Chondrocyte (in vitro differentiated cells): ENCODE results near the gene OR4B1. TPM values are rescaled to one million over a fixed set of nuclear protein-coding genes. Genes with fewer than 3 reads are reported as not detected.

Source experiments
- DNase-seq: peaks from one replicate; pipeline ENCODE4 v3.0.0; 2021; ENCODE audit warnings: mixed read lengths, low spot score
- H3K27ac Mint-ChIP-seq: one replicate; pipeline ENCODE4 v1.8.0; 2021; ENCODE audit warnings: mild to moderate bottlenecking, moderate library complexity, mixed read lengths; ENCODE audit not compliant: unreplicated experiment
- H3K27me3 Mint-ChIP-seq: 2 replicates; pipeline ENCODE4 v1.8.0; 2021; ENCODE audit warnings: low read depth, mixed read lengths
- H3K36me3 Mint-ChIP-seq: 2 replicates; pipeline ENCODE4 v1.8.0; 2021; ENCODE audit warnings: low read depth, mixed read lengths
- H3K4me1 Mint-ChIP-seq: 2 replicates; pipeline ENCODE4 v1.8.0; 2021; ENCODE audit warnings: low read depth, mild to moderate bottlenecking, mixed read lengths
- H3K4me3 Mint-ChIP-seq: one replicate; pipeline ENCODE4 v1.8.0; 2021; ENCODE audit warnings: mild to moderate bottlenecking, moderate library complexity, mixed read lengths; ENCODE audit not compliant: unreplicated experiment
- H3K9me3 Mint-ChIP-seq: 2 replicates; pipeline ENCODE4 v1.8.0; 2021; ENCODE audit warnings: low read depth, mixed read lengths
- CTCF ChIP-seq: fragments of 200-600 bp; sonication (generic); IDR thresholded peaks from 2 replicates; pipeline ENCODE4 v1.5.0; 2021; ENCODE audit warnings: antibody characterized with exemption, mild to moderate bottlenecking, moderate library complexity
- long read RNA-seq: library from polyadenylated mRNA; stranded (forward); transcript quantifications from one replicate; pipeline ENCODE4 v2.0.0, GENCODE V29; 2021
- total RNA-seq: library from RNA; stranded (reverse); gene quantifications from 3 replicates; pipeline ENCODE4 v1.2.1, GENCODE V29; 2021

OR4B1 gene, protein sequence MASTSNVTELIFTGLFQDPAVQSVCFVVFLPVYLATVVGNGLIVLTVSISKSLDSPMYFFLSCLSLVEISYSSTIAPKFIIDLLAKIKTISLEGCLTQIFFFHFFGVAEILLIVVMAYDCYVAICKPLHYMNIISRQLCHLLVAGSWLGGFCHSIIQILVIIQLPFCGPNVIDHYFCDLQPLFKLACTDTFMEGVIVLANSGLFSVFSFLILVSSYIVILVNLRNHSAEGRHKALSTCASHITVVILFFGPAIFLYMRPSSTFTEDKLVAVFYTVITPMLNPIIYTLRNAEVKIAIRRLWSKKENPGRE
- total RNA-seq: not detected in 3 replicates
- long read RNA-seq: 0 reads

GRCh38 chr11:48216510-48216909, at the start of gene OR4B1:
Gene OR4B1 (plus strand): TSS chr11:48216810. CDS start chr11:48216810, 0 bp downstream.
- Mint-ChIP-seq H3K27me3 (peaks cover 24% of the 10 kb centered on the region), H3K27ac (no peak within 1 kb of the TSS), H3K4me1 (no peaks in the 10 kb centered on the region), H3K9me3 (no peaks in the 10 kb centered on the region), H3K4me3 (no peak within 1 kb of the TSS), H3K36me3 (no peaks in the 10 kb centered on the region)
- TF ChIP-seq CTCF: no peak
- DNase-seq: no peak

- Mint-ChIP-seq H3K27ac (no peak overlapping the region), H3K4me3 (no peak overlapping the region), H3K36me3 (peaks cover 18% of the 10 kb centered on the region), H3K9me3 (no peaks in the 10 kb centered on the region), H3K27me3 (no peaks in the 10 kb centered on the region), H3K4me1 (peaks cover 24% of the 10 kb centered on the region)
- no peak for DNase-seq
- TF ChIP-seq CTCF: no peak
These were observed 49.2 kb upstream of the OR4B1 start for GRCh38 chr11:48167380-48167779.

DNA sequence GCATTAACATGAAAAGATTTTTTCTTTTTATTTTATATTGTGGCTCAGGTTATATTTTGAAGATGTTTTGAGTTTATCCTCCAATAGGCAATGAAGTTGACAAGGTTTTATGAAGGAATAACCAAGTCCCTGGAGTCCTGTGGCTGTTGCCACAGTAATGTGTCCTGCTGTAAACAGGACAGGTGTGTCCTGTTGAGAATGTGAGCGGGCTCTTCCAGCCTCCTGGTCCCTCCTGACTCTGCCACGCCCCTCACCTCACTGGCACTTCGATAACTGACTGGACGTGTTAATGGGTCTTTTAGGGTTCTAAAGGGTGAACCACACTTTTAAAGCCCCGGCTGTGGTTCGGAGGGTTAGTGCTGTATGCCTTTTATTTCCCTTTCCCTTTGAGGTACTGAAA, 47.8 kb upstream of the OR4B1 start:
- peaks cover 18% of the 10 kb centered on the region for H3K36me3 Mint-ChIP-seq
- H3K27ac Mint-ChIP-seq: no peak overlapping the region
- H3K27me3 Mint-ChIP-seq: no peaks in the 10 kb centered on the region
- no peaks in the 10 kb centered on the region for H3K9me3 Mint-ChIP-seq
- peaks cover 27% of the 10 kb centered on the region for H3K4me1 Mint-ChIP-seq
- no peak overlapping the region for H3K4me3 Mint-ChIP-seq
- DNase-seq: no peak
- no peak for TF ChIP-seq CTCF

- H3K27me3 Mint-ChIP-seq: no peaks in the 10 kb centered on the region
- peaks cover 14% of the 10 kb centered on the region for H3K36me3 Mint-ChIP-seq
- no peaks in the 10 kb centered on the region for H3K9me3 Mint-ChIP-seq
- H3K4me3 Mint-ChIP-seq: no peak overlapping the region
- no peak for TF ChIP-seq CTCF
- DNase-seq: no peak
- no peak overlapping the region for H3K27ac Mint-ChIP-seq
- H3K4me1 Mint-ChIP-seq: peaks cover 27% of the 10 kb centered on the region
These were observed 47.4 kb upstream of the OR4B1 start for GRCh38 chr11:48169259-48169658.

- no peaks in the 10 kb centered on the region for H3K9me3 Mint-ChIP-seq
- H3K27me3 Mint-ChIP-seq: no peaks in the 10 kb centered on the region
- H3K4me3 Mint-ChIP-seq: no peak overlapping the region
- no peak for TF ChIP-seq CTCF
- peaks cover 13% of the 10 kb centered on the region for H3K36me3 Mint-ChIP-seq
- no peak for DNase-seq
- H3K4me1 Mint-ChIP-seq: peaks cover 27% of the 10 kb centered on the region
- no peak overlapping the region for H3K27ac Mint-ChIP-seq
These were observed 46.9 kb upstream of the OR4B1 start for GRCh38 chr11:48169717-48170116.
